NT2/D1 (cell line): ENCODE data around the gene CXCL13.

Experiments
- YY1 ChIP-seq: IDR thresholded peaks from 2 replicates; pipeline ENCODE4 v1.6.1; 2011; ENCODE audit not compliant: insufficient read length, insufficient read depth
- ZNF274 ChIP-seq: IDR thresholded peaks from 2 replicates; pipeline ENCODE4 v1.6.1; 2011; ENCODE audit warnings: mild to moderate bottlenecking, low read depth, low read length

DNA sequence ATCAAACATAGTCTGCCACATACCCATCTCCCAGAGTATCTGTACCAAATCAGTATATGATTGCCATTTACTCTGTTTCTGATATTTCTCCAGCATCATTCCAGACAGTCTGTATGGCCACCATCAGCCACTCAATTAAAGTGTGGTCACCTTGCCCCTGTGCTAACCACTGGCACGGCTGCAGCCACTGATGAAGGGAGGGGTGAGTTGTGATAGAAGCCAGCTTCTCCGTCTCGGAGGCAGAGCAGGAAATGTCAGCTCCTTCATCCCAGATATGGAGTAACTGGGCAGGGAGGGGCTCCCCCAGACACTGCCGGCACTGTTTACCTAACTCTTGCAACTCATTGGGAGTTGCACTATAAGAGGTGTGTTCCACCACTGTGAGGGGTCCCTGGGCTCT, 30.3 kb downstream of the CXCL13 start:
- no peak for TF ChIP-seq ZNF274
- no peak for TF ChIP-seq YY1
